Measurements from ENCODE around the gene MRC2.
"Not testable (repeated sequence)": the region's sequence is repeated elsewhere in the genome, so short reads cannot be mapped to it uniquely, and the experiment has no call there.

The MRC2 gene

GRCh38 chr17:62681061-62681938 lies 53.8 kb downstream of the MRC2 start:
- DNase-seq: no peak

- DNase-seq: no peak
Measured at GRCh38 chr17:62681939-62682381, 54.5 kb downstream of the MRC2 start.

- no peak for DNase-seq
Measured at GRCh38 chr17:62684179-62684578, 56.7 kb downstream of the MRC2 start.

- DNase-seq: no peak
Measured at GRCh38 chr17:62687997-62688396, 60.5 kb downstream of the MRC2 start.

GRCh38 chr17:62688398-62689160 lies 61.1 kb downstream of the MRC2 start:
- no peak for DNase-seq

- no peak for DNase-seq
Measured at GRCh38 chr17:62689441-62690167, 62.1 kb downstream of the MRC2 start.

GRCh38 chr17:62690168-62690897 lies 62.9 kb downstream of the MRC2 start:
- DNase-seq: no peak

GRCh38 chr17:62691589-62691915 lies 64.1 kb downstream of the MRC2 start:
- DNase-seq: not testable (repeated sequence)

- no peak for DNase-seq
Measured at GRCh38 chr17:62692159-62692651, 64.7 kb downstream of the MRC2 start.

GRCh38 chr17:62692721-62693431 lies 65.4 kb downstream of the MRC2 start:
- no peak for DNase-seq

- DNase-seq: no peak
Measured at GRCh38 chr17:62693616-62694409, 66.3 kb downstream of the MRC2 start.

GRCh38 chr17:62695093-62695738 lies 67.7 kb downstream of the MRC2 start:
- not testable (repeated sequence) for DNase-seq

- no peak for DNase-seq
Measured at GRCh38 chr17:62696256-62696655, 68.8 kb downstream of the MRC2 start.

- no peak for DNase-seq
Measured at GRCh38 chr17:62696726-62697490, 69.4 kb downstream of the MRC2 start.

- not testable (repeated sequence) for DNase-seq
Measured at GRCh38 chr17:62698459-62698858, 71.0 kb downstream of the MRC2 start.

- DNase-seq: no peak
Measured at GRCh38 chr17:62700964-62701705, 73.7 kb downstream of the MRC2 start.

GRCh38 chr17:62701706-62702085 lies 74.2 kb downstream of the MRC2 start:
- no peak for DNase-seq

- no peak for DNase-seq
Measured at GRCh38 chr17:62702746-62703260, 75.3 kb downstream of the MRC2 start.
